ENCODE data around the gene XIAP. TPM values are rescaled to one million over a fixed set of nuclear protein-coding genes. Genes with fewer than 3 reads are reported as not detected.

Gene XIAP
- total RNA-seq, 1 experiment from 2014 or later, result 25.6 TPM

Other genes starting within 250 kb of the XIAP start
- 29.8 and 30.6 TPM in 2 replicates for gene THOC2, start 127.0 kb upstream of the XIAP start, total RNA-seq (2014; rRNA removed; shearing (Covaris generic); ENCODE audit: low replicate concordance)
- gene STAG2, start 101.7 kb downstream of the XIAP start, total RNA-seq (2014; rRNA removed; shearing (Covaris generic); ENCODE audit: low replicate concordance), result 45.5 and 64.9 TPM in 2 replicates